Natural killer cell (primary cell): ENCODE data around the gene RESF1. TPM values are rescaled to one million over a fixed set of nuclear protein-coding genes. Genes with fewer than 3 reads are reported as not detected.

ENCODE experiments used
- ATAC-seq, 3 donors: fragments of 150-1000 bp in 2 of 3; fragments of 200-7000 bp in 1 of 3; cut with Tn5 transposase; 1 replicate in 1 of 3; 2 replicates in 2 of 3; pipeline ENCODE4 v1.10.0; 2021; ENCODE audit warnings: mild to moderate bottlenecking in 2 of 3, moderate library complexity in 2 of 3
- DNase-seq, 2 donors: peaks; one replicate each; pipeline versions ENCODE4 v3.0.0 to v3.0.0-alpha.2; 2013 to 2021; ENCODE audit warnings: mixed read lengths in 1 of 2
- H3K27ac ChIP-seq: one replicate; pipeline ENCODE4 v1.5.1; 2013; ENCODE audit warnings: mild to moderate bottlenecking, low read length
- H3K27me3 ChIP-seq: one replicate; pipeline ENCODE4 v1.6.1; 2013; ENCODE audit warnings: low read length; ENCODE audit not compliant: control insufficient read depth, insufficient read depth
- H3K36me3 ChIP-seq: one replicate; pipeline ENCODE4 v1.6.1; 2013; ENCODE audit warnings: low read length; ENCODE audit not compliant: control insufficient read depth, insufficient read depth
- H3K4me1 ChIP-seq: one replicate; pipeline ENCODE4 v1.6.1; 2013; ENCODE audit warnings: low read length; ENCODE audit not compliant: control insufficient read depth, insufficient read depth
- H3K4me3 ChIP-seq: one replicate; pipeline ENCODE4 v1.5.1; 2013; ENCODE audit warnings: low read length
- H3K9me3 ChIP-seq: one replicate; pipeline ENCODE4 v1.6.1; 2013; ENCODE audit warnings: low read length; ENCODE audit not compliant: control insufficient read depth, insufficient read depth
- H3K27ac Mint-ChIP-seq, 2 donors: one replicate each; pipeline ENCODE4 v1.8.0; 2022; ENCODE audit warnings: mild to moderate bottlenecking in 2 of 2, mixed read lengths in 2 of 2, moderate library complexity in 1 of 2
- H3K27me3 Mint-ChIP-seq, 2 donors: one replicate each; pipeline ENCODE4 v1.8.0; 2022; ENCODE audit warnings: low read depth in 2 of 2, mixed read lengths in 2 of 2
- H3K36me3 Mint-ChIP-seq: one replicate; pipeline ENCODE4 v1.8.0; 2022; ENCODE audit warnings: mixed read lengths
- H3K4me1 Mint-ChIP-seq, 2 donors: one replicate each; pipeline ENCODE4 v1.8.0; 2022; ENCODE audit warnings: mixed read lengths in 2 of 2
- H3K4me3 Mint-ChIP-seq: one replicate; pipeline ENCODE4 v1.8.0; 2022; ENCODE audit warnings: mild to moderate bottlenecking, moderate library complexity, mixed read lengths
- H3K9me3 Mint-ChIP-seq, 2 donors: one replicate each; pipeline ENCODE4 v1.8.0; 2022; ENCODE audit warnings: mixed read lengths in 2 of 2
- CTCF ChIP-seq: fragments of 200-600 bp; IDR thresholded peaks from one replicate; pipeline ENCODE4 v1.8.0; 2022; ENCODE audit warnings: antibody characterized with exemption
- WGBS: methylation state at CpG from one replicate; pipeline ENCODE4 v1.1.7; 2013; ENCODE audit warnings: missing lambda C conversion rate; ENCODE audit not compliant: insufficient coverage; 5-methylcytosine and 5-hydroxymethylcytosine counted together
- intact Hi-C: fragments of 100-400 bp; cut with micrococcal nuclease; formaldehyde crosslinking; loops from one replicate; pipeline ENCODE4 v1.14.2; 2022
- total RNA-seq, 4 donors: library from RNA; stranded (reverse); fragments of 120-200 nt in 1 of 4; gene quantifications; one replicate each; pipeline versions ENCODE4 v1.2.3 to v1.2.4, GENCODE V29; 2013 to 2022

Gene RESF1
- total RNA-seq, 3 donors from 2014 or later (not counting 1 experiment from before 2014, with no cell fraction given) = 144 to 209 (median 184) TPM

- Mint-ChIP-seq H3K4me1 (peaks cover 74 to 83% of the 10 kb centered on the region in 2 donors), H3K4me3 (peak overlapping the region; percentile 96), H3K9me3 (peaks cover 0 to 3% of the 10 kb centered on the region in 2 donors), H3K27ac (peak overlapping the region; percentile 90 to 94), H3K36me3 (peaks cover 23% of the 10 kb centered on the region), H3K27me3 (no peaks in the 10 kb centered on the region)
- WGBS = 23% methylated on average over 2 of the region's 2 CpGs
- Histone ChIP-seq H3K4me3 (peak overlapping the region; percentile 44), H3K9me3 (no peaks in the 10 kb centered on the region), H3K27me3 (no peaks in the 10 kb centered on the region), H3K27ac (peak overlapping the region; percentile 28), H3K36me3 (peaks cover 41% of the 10 kb centered on the region), H3K4me1 (peaks cover 54% of the 10 kb centered on the region)
- DNase-seq (peak in 1 of 2 donors; percentile 28), ATAC-seq (no peak)
- intact Hi-C loops = loop anchor here (2.0 kb wide), 2 partner anchors 28 to 302 kb away; partner anchors contain the start of gene ETFBKMT
- TF ChIP-seq CTCF = no peak
These were observed 1.9 kb downstream of the RESF1 start for GRCh38 chr12:31961137-31961536.

GRCh38 chr12:31962076-31962475 lies 2.9 kb downstream of the RESF1 start:
- no peak overlapping the region for H3K27ac ChIP-seq
- H3K9me3 ChIP-seq = no peaks in the 10 kb centered on the region
- peaks cover 78 to 86% of the 10 kb centered on the region in 2 donors for H3K4me1 Mint-ChIP-seq
- H3K36me3 ChIP-seq = peaks cover 41% of the 10 kb centered on the region
- peak overlapping the region; percentile 67 for H3K4me3 Mint-ChIP-seq
- H3K27me3 ChIP-seq = no peaks in the 10 kb centered on the region
- ATAC-seq = no peak
- TF ChIP-seq CTCF = no peak
- WGBS = 71% methylated on average over 3 of the region's 4 CpGs
- DNase-seq = peak in 1 of 2 donors; percentile 19
- H3K27me3 Mint-ChIP-seq = no peaks in the 10 kb centered on the region
- peak overlapping the region; percentile 90 to 94 for H3K27ac Mint-ChIP-seq
- peaks cover 0 to 3% of the 10 kb centered on the region in 2 donors for H3K9me3 Mint-ChIP-seq
- H3K4me1 ChIP-seq = peaks cover 60% of the 10 kb centered on the region
- intact Hi-C loops = no loop called here
- peaks cover 23% of the 10 kb centered on the region for H3K36me3 Mint-ChIP-seq
- peak overlapping the region; percentile 44 for H3K4me3 ChIP-seq

DNA sequence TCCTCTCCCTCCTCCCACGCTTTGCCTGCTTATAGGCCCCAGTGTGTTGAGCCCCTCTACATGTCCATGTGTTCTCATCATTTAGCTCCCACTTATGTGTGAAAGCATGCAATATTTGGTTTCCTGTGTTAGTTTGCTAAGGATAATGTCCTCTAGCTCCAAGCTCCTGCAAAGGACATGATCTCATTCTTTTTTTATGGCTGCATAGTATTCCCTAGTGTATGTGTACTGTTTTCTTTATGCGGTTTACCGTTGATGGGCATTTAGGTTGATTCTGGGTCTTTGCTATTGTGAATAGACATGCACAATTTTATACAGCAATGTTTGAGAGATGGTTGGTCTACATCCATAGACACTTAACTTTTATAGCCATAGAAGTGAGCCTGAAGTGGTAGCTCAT lies 5.1 kb downstream of the RESF1 start:
- H3K36me3 Mint-ChIP-seq = peaks cover 23% of the 10 kb centered on the region

More for the DNA sequence above, 5.1 kb downstream of the RESF1 start:
- DNase-seq (no peak), ATAC-seq (no peak)
- TF ChIP-seq CTCF = no peak
- Mint-ChIP-seq H3K9me3 (peaks cover 0 to 3% of the 10 kb centered on the region in 2 donors), H3K27me3 (no peaks in the 10 kb centered on the region), H3K4me3 (peak overlapping the region; percentile 67), H3K27ac (peak overlapping the region; percentile 86 to 90), H3K4me1 (peaks cover 86 to 89% of the 10 kb centered on the region in 2 donors)
- Histone ChIP-seq H3K4me1 (peaks cover 58% of the 10 kb centered on the region), H3K27ac (no peak overlapping the region), H3K9me3 (no peaks in the 10 kb centered on the region), H3K4me3 (no peak overlapping the region), H3K27me3 (no peaks in the 10 kb centered on the region), H3K36me3 (peaks cover 43% of the 10 kb centered on the region)
- WGBS = 96% methylated on average over 3 of the region's 3 CpGs
- intact Hi-C loops = no loop called here
